Psoas muscle (tissue), 8 donors: Measurements from ENCODE around the gene INSIG2. TPM values are rescaled to one million over a fixed set of nuclear protein-coding genes. Genes with fewer than 3 reads are reported as not detected.

Source experiments
- ATAC-seq, 4 donors: fragments of 200-7000 bp; cut with Tn5 transposase; one replicate each; pipeline ENCODE4 v1.9.1; 2020; ENCODE audit warnings: moderate library complexity in 3 of 4, mild to moderate bottlenecking in 2 of 4
- DNase-seq, 2 donors: peaks; one replicate each; pipeline ENCODE4 v3.0.0-alpha.2; 2020
- H3K27ac ChIP-seq: fragments of 200-600 bp; one replicate; pipeline ENCODE4 v1.8.0; 2022
- H3K27me3 ChIP-seq, 3 donors: fragments of 200-600 bp in 1 of 3; one replicate each; pipeline versions ENCODE4 v1.6.1 to v1.8.0; 2013 to 2022; ENCODE audit warnings: low read length in 2 of 3, mild to moderate bottlenecking in 2 of 3, moderate library complexity in 1 of 3; ENCODE audit not compliant: insufficient read depth in 3 of 3
- H3K36me3 ChIP-seq, 2 donors: fragments of 200-600 bp in 1 of 2; one replicate each; pipeline versions ENCODE4 v1.6.1 to v1.8.0; 2013 to 2022; ENCODE audit warnings: low read depth in 1 of 2, mild to moderate bottlenecking in 1 of 2, moderate library complexity in 1 of 2; ENCODE audit not compliant: insufficient read depth in 1 of 2
- H3K4me1 ChIP-seq: fragments of 200-600 bp; one replicate; pipeline ENCODE4 v1.8.0; 2022
- H3K4me3 ChIP-seq: fragments of 200-600 bp; one replicate; pipeline ENCODE4 v1.8.0; 2022; ENCODE audit warnings: mild to moderate bottlenecking
- H3K9me3 ChIP-seq: fragments of 200-600 bp; one replicate; pipeline ENCODE4 v1.8.0; 2022
- WGBS, 3 donors: extraction: QIAGEN DNeasy Blood & Tissue Kit; methylation state at CpG; one replicate each; pipeline versions ENCODE4 v1.1.6 to v1.1.7; 2013; 5-methylcytosine and 5-hydroxymethylcytosine counted together
- intact Hi-C, 2 donors: fragments of 100-400 bp; cut with DNase I; formaldehyde crosslinking; loops; one replicate each; pipeline versions ENCODE4 v1.11.0 to v1.14.2; 2022
- polyA plus RNA-seq, 3 donors: library from polyadenylated mRNA; stranded (reverse); fragments of 200-250 nt; gene quantifications; one replicate each; pipeline ENCODE4 v1.2.3, GENCODE V29; 2013
- total RNA-seq, 4 donors: library from RNA; stranded (reverse); fragmentation: NEBNext Ultra II Directional in 2 of 4; extraction: Animal tissue kit (Norgen Biotek cat#: 25700) in 2 of 4; gene quantifications; one replicate each; pipeline versions ENCODE4 v1.2.1 to v1.2.4, GENCODE V29; 2021 to 2023
- TF ChIP-seq, protein P1 (sequence below): fragments of 200-600 bp; IDR thresholded peaks from one replicate; pipeline ENCODE4 v1.8.0; 2022; ENCODE audit warnings: antibody characterized with exemption
- donor health status: healthy with polysubstance abuse.
- donor health status: DM: no; HTN: no; CAD: no; lungs with moderate emphysema.
- donor health status: Bipolar disorder and iron deficiency.
- donor health status: healthy.
- donor health status: DM: yes; HTN: yes; CAD: no.
- donor health status: DM: no; HTN: no; CAD: no.
- donor health status: DM: no; HTN: no; CAD: no.
- donor health status: DM: yes; HTN: yes; CAD: no.

INSIG2 gene
- total and polyA plus RNA-seq, 7 donors = 4.8 to 16.9 (median 7.6) TPM

DNA sequence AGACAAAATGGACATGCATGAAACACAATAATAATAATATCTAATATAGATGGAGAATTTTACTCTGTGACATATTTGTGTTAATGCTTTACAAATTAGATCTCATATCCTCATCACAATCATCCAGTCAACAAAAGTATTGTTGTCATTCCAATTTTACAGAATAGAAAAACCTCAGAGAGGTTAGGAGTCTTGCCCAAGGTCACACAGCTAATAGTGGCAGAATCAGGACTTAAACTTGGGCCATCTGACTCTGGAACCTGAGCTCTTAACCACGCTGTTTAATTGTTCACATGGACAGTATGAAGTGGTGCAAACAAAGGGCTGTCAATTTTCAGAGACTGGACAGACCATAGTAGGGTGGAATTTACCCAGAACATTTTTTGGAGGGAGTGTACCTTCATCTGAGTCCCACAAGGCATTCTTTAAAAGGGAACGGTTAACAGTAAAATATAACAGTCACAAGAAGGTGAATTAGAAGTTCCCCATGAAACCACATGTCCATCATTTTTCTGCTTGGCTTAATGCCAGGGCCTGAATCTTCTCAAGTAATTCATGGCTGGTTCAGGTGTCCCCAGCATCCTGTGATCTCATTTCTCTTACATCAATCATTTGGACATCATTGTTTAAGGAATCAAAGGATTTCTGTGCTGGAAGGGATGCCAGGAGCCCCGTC is 39.0 kb upstream of the INSIG2 start:
- Histone ChIP-seq H3K27me3 (peaks cover 0 to 18% (median 0%) of the 10 kb centered on the region in 3 donors), H3K27ac (no peak overlapping the region), H3K4me3 (no peak overlapping the region), H3K9me3 (no peaks in the 10 kb centered on the region), H3K36me3 (no peaks in the 10 kb centered on the region), H3K4me1 (no peaks in the 10 kb centered on the region)
- TF ChIP-seq, protein P1, sequence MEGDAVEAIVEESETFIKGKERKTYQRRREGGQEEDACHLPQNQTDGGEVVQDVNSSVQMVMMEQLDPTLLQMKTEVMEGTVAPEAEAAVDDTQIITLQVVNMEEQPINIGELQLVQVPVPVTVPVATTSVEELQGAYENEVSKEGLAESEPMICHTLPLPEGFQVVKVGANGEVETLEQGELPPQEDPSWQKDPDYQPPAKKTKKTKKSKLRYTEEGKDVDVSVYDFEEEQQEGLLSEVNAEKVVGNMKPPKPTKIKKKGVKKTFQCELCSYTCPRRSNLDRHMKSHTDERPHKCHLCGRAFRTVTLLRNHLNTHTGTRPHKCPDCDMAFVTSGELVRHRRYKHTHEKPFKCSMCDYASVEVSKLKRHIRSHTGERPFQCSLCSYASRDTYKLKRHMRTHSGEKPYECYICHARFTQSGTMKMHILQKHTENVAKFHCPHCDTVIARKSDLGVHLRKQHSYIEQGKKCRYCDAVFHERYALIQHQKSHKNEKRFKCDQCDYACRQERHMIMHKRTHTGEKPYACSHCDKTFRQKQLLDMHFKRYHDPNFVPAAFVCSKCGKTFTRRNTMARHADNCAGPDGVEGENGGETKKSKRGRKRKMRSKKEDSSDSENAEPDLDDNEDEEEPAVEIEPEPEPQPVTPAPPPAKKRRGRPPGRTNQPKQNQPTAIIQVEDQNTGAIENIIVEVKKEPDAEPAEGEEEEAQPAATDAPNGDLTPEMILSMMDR = no peak
- DNase-seq (no peak), ATAC-seq (no peak)
- WGBS, 3 donors = 48 to 49% (median 49%) methylated on average over 3 of the region's 3 CpGs
- intact Hi-C loops = loop anchor here in 1 of 2 donors (5.0 kb wide), 1 partner anchor 808 kb away; no protein-coding TSS in a partner anchor

DNA sequence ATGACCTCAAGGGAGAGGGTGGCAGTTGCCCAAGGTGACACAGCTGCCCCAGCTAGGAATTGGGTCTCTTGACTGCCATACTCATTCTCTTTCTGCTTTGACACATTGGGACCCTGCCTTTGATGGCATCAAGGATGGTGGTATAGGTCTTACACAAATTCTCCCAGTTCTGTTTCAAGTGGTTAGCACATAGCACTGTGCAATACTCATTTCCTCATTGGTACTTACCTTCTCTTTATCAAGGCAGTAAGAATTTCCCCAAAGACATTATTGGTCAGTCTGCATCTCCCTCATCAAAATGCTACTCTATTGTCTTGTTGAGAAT is 38.5 kb upstream of the INSIG2 start:
- Histone ChIP-seq H3K27me3 (peaks cover 0 to 18% (median 0%) of the 10 kb centered on the region in 3 donors), H3K9me3 (no peaks in the 10 kb centered on the region), H3K27ac (no peak overlapping the region), H3K36me3 (no peaks in the 10 kb centered on the region), H3K4me1 (no peaks in the 10 kb centered on the region), H3K4me3 (no peak overlapping the region)
- TF ChIP-seq, protein P1 = no peak
- ATAC-seq (no peak), DNase-seq (no peak)
- intact Hi-C loops = loop anchor here in 1 of 2 donors (5.0 kb wide), 1 partner anchor 808 kb away; no protein-coding TSS in a partner anchor

DNA sequence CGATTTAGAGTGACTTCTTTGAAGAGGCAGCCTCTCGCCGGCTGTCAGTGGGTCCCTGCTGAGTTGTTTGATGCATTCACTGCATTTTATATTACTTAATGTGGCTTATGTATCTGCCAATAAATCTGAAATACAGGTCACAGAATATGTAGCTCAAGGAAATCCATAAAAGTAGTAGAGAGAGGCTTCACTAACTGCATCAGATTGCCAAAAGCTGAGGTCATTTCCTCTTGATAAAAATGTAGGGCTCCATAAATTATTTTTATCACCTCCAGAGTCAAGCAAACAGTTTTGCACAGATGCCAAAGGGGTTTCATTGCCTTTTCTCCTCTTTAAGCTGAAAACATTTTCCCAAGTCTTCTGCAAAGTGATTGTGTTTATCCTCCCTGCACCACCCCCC is 37.9 kb upstream of the INSIG2 start:
- Histone ChIP-seq H3K36me3 (no peaks in the 10 kb centered on the region), H3K4me3 (no peak overlapping the region), H3K4me1 (no peaks in the 10 kb centered on the region), H3K9me3 (no peaks in the 10 kb centered on the region), H3K27me3 (peaks cover 0 to 18% (median 0%) of the 10 kb centered on the region in 3 donors), H3K27ac (no peak overlapping the region)
- TF ChIP-seq, protein P1 = no peak
- ATAC-seq (no peak), DNase-seq (no peak)
- WGBS, 3 donors = 31 to 36% (median 32%) methylated on average over 3 of the region's 3 CpGs
- intact Hi-C loops = no loop called here

DNA sequence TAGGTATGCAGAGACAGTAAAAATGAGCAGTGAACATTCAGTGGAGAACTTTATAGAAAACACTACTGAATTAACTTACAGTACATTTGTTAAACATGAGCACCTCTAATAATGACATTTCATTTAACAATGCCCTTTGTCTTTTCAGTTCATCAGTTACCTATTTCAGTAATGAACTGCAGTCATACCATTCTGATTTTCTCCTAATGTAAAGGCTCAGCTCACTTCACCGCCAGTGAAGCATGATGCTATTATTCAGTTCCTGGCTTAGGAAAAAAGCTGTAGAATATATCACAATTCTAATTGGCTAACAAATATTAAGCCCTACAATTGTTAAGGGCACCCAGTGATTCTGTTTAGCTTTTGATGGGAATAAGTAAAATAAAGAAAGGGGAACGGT is 37.3 kb upstream of the INSIG2 start:
- Histone ChIP-seq H3K9me3 (no peaks in the 10 kb centered on the region), H3K27ac (no peak overlapping the region), H3K4me3 (no peak overlapping the region), H3K4me1 (no peaks in the 10 kb centered on the region), H3K36me3 (no peaks in the 10 kb centered on the region), H3K27me3 (peaks cover 0 to 18% (median 0%) of the 10 kb centered on the region in 3 donors)
- whole genome bisulfite sequencing, 3 donors = 74 to 77% (median 75%) methylated on average over 2 of the region's 2 CpGs
- no peak for DNase-seq
- intact Hi-C loops = no loop called here
- no peak for ATAC-seq
- TF ChIP-seq, protein P1 = no peak

DNA sequence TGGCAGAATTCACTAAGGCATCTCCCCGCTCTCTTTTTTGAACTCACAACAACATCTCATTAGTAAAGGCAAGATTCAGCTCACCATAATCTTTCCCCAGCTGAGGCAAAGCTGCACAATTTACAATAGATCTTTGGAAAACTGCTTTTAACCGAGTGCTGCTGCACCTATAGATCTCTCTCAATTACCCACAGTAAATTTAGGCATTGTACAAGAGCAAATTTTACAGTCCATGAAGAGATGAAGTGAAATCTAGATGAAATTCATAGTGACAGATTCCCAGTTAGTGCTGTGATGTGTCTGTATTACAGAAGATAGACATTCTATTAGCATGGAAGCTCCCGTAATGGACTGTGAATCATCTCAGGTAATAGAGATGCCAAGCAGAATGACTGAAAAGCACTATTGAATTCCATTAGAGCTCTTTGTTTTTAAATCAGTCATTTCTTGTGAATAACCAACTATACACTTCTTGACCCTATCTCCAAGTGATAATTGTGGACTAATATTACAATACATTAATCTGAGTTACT is 36.4 kb upstream of the INSIG2 start:
- H3K9me3 ChIP-seq = no peaks in the 10 kb centered on the region
- H3K36me3 ChIP-seq = no peaks in the 10 kb centered on the region
- DNase-seq (no peak), ATAC-seq (no peak)
- TF ChIP-seq, protein P1 = no peak
- intact Hi-C loops = no loop called here
- no peak overlapping the region for H3K27ac ChIP-seq
- peaks cover 0 to 18% (median 0%) of the 10 kb centered on the region in 3 donors for H3K27me3 ChIP-seq
- 80 to 85% (median 83%) methylated on average over 3 of the region's 3 CpGs for WGBS, 3 donors
- no peak overlapping the region for H3K4me3 ChIP-seq
- H3K4me1 ChIP-seq = no peaks in the 10 kb centered on the region
